ENCODE data around the gene GFM2.
"Not testable (repeated sequence)": the region's sequence is repeated elsewhere in the genome, so short reads cannot be mapped to it uniquely, and the experiment has no call there.

The GFM2 gene, protein sequence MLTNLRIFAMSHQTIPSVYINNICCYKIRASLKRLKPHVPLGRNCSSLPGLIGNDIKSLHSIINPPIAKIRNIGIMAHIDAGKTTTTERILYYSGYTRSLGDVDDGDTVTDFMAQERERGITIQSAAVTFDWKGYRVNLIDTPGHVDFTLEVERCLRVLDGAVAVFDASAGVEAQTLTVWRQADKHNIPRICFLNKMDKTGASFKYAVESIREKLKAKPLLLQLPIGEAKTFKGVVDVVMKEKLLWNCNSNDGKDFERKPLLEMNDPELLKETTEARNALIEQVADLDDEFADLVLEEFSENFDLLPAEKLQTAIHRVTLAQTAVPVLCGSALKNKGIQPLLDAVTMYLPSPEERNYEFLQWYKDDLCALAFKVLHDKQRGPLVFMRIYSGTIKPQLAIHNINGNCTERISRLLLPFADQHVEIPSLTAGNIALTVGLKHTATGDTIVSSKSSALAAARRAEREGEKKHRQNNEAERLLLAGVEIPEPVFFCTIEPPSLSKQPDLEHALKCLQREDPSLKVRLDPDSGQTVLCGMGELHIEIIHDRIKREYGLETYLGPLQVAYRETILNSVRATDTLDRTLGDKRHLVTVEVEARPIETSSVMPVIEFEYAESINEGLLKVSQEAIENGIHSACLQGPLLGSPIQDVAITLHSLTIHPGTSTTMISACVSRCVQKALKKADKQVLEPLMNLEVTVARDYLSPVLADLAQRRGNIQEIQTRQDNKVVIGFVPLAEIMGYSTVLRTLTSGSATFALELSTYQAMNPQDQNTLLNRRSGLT

GRCh38 chr5:74766849-74767578 lies at the start of gene GFM2, which contains the start of gene NSA2:
Gene GFM2, minus strand, starts transcription at chr5:74767117. Its CDS starts 3,375 bp downstream, at chr5:74763742.
Gene NSA2, plus strand, starts transcription at chr5:74767249. Its CDS starts 112 bp downstream, at chr5:74767361.
- DNase-seq (ENCODE audit: insufficient read length, low spot score) (peak; percentile 54), FAIRE-seq (no peak)

- FAIRE-seq = no peak
Measured at GRCh38 chr5:74810915-74811314, 44.0 kb upstream of the GFM2 start.

DNA sequence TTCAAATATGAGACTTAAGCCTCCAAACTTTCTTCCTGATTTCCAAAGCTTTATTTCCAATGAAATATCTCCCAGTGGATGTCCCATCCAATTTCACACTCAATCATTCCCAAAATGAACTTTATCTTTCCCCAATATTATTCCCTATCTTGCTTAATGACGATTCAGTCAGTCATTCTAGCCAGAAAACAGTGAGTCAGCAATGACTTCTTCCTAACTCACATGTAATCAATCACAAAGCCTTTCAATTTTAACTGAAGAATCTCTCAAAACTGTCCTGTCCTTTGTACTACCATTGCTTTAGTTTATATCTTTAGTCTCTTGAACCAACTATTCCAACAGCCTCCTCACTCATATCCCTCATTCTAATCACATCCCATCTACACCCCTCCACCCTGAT lies 35.0 kb upstream of the GFM2 start:
- DNase-seq (ENCODE audit: insufficient read length, low spot score) (no peak), FAIRE-seq (no peak)

More at GRCh38 chr5:74810915-74811314, 44.0 kb upstream of the GFM2 start:
- no peak for DNase-seq (ENCODE audit: insufficient read length, low spot score)

GRCh38 chr5:74801197-74801596 lies 34.3 kb upstream of the GFM2 start:
- DNase-seq (ENCODE audit: insufficient read length, low spot score) (no peak), FAIRE-seq (no peak)

DNA sequence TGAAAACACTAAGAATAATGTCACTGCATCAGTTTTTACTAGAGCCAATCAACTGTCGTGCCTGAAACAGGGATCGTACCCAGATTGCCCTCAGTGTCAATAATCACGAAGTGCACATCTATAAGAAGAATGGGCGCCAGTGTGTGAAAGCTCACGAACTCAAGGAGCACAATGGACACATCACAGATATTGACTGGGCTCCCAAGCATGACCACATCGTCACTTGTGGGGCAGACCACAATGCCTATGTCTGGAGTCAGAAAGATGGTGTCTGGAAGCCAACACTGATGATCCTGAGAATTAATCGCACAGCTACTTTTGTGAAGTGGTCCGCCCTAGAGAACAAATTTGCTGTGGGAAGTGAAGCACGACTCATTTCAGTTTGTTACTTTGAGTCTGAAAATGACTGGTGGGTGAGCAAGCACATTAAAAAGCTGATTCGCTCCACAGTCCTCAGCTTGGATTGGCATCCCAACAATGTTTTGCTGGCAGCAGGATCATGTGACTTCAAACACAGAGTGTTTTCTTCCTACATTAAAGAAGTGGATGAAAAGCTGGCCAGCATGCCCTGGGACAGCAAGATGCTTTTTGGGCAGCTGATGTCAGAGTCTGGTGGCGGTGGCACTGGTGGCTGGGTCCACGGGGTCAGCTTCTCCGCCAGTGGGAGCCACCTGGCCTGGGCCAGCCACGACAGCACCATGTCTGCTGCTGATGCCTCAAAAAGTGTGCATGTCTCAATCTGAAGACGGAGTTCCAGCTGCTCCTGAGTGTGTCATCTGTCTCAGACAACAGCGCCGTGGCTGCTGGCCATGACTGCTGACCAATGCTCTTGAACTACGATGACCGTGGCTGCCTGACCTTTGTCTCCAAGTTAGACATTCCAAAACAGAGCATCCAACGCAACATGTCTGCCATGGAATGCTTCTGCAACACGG lies 32.3 kb upstream of the GFM2 start:
- DNase-seq (ENCODE audit: insufficient read length, low spot score) = no peak
- peak; percentile 77 for FAIRE-seq

- FAIRE-seq; DNase-seq (ENCODE audit: insufficient read length, low spot score): not testable (repeated sequence)
Measured at GRCh38 chr5:74791669-74792068, 24.8 kb upstream of the GFM2 start.

DNA sequence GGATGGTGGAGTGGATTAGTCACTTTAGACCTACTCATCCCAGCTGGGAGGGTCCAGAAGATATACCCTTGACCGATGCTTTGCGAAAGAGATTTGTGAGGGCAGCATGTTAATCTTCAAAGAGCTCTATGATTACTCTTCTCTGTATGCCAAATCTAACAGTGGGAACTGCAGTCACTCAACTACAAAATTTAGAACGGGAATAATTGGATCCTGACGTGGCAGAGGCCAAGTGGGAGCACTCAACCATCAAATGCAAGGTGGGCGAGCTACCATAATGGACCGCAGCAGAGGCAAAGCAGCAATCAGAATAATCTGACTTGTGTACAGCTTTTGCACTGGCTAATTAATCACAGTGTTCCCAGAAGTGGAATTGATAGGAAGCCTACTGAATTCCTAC lies 20.5 kb upstream of the GFM2 start:
- no peak for DNase-seq (ENCODE audit: insufficient read length, low spot score)
- FAIRE-seq = no peak

GRCh38 chr5:74786851-74787250 lies 19.9 kb upstream of the GFM2 start:
- DNase-seq (ENCODE audit: insufficient read length, low spot score) = no peak
- no peak for FAIRE-seq

DNA sequence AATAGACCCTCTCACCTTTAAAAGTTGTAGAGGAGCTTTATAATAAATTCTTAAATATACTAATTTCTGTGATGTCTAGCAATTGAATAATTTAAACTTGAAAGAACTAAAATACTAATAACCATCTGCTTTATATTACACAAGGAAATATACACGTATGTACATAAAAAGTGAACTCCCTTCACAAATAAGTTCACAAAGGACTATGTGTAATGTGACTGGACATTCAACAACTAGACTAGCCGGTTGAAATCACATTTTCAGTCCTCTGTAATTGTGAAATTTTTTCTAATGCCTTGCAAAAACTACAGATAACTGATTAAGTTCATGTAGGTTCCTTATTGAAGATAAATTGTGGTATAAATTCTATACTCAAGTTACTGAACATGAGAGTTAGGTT lies 11.7 kb upstream of the GFM2 start:
- FAIRE-seq (no peak), DNase-seq (ENCODE audit: insufficient read length, low spot score) (no peak)

DNA sequence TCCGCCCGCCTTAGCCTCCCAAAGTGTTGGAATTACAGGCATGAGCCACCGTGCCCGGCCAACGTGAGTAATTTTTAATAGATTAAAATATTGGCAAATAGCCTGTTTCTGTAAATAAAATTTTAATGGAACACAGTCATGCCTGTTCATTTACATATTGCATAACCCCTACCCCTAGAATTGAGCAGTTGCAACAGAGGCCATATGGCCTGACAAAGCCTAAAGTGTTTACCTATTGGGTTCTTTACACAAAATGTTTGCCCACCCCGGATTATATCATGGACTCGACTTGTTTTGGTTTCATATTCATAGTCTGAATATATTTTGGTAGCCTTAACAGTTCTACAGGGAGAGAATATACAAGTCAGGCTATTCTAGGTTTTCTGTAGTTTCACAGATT lies 5.4 kb upstream of the GFM2 start:
- DNase-seq (ENCODE audit: insufficient read length, low spot score) (no peak), FAIRE-seq (no peak)

GRCh38 chr5:74767579-74767913 lies 629 bp upstream of the GFM2 start:
- peak; percentile 22 for DNase-seq (ENCODE audit: insufficient read length, low spot score)
- FAIRE-seq = no peak

DNA sequence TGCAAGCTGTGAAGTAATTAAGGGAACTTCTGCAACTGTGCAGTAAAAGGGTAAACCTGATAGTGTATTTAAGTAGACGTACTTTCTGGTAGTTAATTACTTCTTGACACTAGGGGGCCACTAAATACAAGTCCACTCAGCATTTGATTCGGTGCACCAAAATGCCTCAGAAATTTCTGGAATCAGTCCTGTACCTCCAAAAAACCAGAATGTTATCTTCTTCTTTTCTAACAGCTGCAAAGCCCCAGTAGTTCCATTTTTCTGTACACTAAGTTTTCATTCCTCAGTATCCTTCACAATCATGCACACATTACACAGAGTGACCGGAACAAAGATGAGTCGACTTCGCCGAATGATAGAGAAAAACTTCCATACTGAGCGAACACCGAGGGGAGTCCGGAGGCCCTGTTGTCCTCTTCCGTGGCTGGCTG lies 484 bp downstream of the GFM2 start:
- no peak for FAIRE-seq
- DNase-seq (ENCODE audit: insufficient read length, low spot score) = peak; percentile 35

DNA sequence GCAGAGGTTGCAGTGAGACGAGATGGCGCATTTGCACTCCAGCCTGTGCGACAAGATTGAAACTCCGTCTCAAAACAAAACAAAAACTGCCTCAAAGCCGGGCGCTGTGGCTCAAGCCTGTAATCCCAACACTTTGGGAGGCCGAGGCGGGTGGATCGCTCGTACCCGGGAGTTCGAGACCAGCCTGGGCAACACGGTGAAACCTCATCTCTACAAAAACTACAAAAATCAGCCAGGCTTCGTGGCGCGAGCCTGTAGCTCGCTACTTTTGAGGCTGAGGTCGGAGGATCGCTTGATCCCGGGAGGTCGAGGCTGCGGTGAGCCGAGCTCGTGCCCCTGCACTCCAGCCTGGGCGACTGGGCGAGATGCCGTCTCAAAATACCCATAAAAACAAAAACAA lies 988 bp downstream of the GFM2 start:
- DNase-seq (ENCODE audit: insufficient read length, low spot score) (no peak), FAIRE-seq (no peak)

- no peak for DNase-seq (ENCODE audit: insufficient read length, low spot score)
- FAIRE-seq = no peak
Measured at GRCh38 chr5:74765201-74765600, 1.7 kb downstream of the GFM2 start.

DNA sequence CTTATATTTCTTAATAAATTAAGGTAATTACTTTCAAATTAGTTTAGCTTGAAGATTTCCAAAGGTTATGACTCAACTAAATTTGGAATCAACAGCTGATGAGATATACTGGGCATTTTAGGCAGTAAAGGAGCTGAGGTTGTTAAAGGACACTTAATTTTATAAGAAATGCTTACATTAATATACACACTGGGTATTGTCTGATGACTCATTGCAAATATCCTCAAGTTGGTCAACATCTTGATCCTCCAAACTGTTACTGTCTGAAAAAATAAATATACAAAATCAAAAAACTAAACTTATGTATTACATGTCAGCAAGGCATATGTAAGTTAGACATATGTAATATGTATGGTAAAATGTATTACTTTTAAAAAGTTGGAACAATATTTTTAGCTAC lies 3.4 kb downstream of the GFM2 start:
- DNase-seq (ENCODE audit: insufficient read length, low spot score) = no peak
- no peak for FAIRE-seq

DNA sequence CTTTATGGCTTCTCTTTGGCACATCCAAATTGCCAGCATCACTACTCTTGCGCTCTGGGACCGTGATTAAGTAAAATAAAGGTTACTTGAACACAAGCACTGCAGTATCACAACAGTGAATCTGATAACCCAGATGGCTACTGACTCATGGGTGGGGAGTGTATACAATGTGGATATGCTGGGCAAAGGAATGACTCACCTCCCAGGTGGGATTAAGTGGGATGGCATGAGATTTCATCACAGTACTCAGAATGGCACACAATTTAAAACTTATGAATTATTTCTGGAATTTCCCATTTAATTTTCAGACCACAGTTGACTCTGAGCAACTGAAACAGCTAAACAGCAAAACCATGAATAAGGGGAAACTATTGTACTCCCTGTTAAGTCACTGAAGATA lies 4.3 kb downstream of the GFM2 start:
- DNase-seq (ENCODE audit: insufficient read length, low spot score) (peak; percentile 51), FAIRE-seq (peak; percentile 83)

DNA sequence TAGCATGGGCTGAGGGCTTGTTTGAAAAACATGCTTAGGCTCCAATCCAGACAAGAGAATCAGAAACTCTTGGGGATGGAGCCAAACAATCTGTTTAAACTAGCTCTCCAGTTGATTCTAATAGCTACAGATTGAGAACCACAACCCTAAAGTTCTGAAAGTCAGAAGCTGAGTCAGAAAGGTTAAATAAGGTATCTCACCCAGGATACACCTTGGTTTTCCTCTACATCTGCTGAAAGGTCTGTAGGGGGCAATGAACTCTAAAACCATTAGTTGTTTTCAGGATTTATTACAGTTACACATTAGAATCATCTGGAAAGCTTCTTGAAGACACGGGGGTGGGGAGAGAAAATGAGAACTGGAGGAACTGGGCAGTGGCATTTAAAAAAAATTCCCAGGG lies 5.7 kb downstream of the GFM2 start:
- DNase-seq (ENCODE audit: insufficient read length, low spot score) (no peak), FAIRE-seq (no peak)

GRCh38 chr5:74748742-74749141 lies 18.2 kb downstream of the GFM2 start:
- DNase-seq (ENCODE audit: insufficient read length, low spot score); FAIRE-seq: not testable (repeated sequence)

GRCh38 chr5:74738406-74738805 lies 28.5 kb downstream of the GFM2 start:
- FAIRE-seq = no peak
- no peak for DNase-seq (ENCODE audit: insufficient read length, low spot score)

- DNase-seq (ENCODE audit: insufficient read length, low spot score) (no peak), FAIRE-seq (no peak)
Measured at GRCh38 chr5:74736759-74737158, 30.2 kb downstream of the GFM2 start.
